Esophagus squamous epithelium (tissue), 5 donors: ENCODE measurements around the gene TBC1D14. TPM values are rescaled to one million over a fixed set of nuclear protein-coding genes. Genes with fewer than 3 reads are reported as not detected.

Experiments
- DNase-seq: peaks from one replicate; lab custom pipeline; 2025; lab: John Stamatoyannopoulos, UW
- H3K27ac ChIP-seq, 4 donors: fragments of 200-600 bp; sonication (generic); one replicate each; pipeline ENCODE4 v1.5.1; 2016 to 2019; ENCODE audit warnings: mild to moderate bottlenecking in 1 of 4
- H3K27me3 ChIP-seq, 4 donors: fragments of 200-600 bp; sonication (generic); 1 replicate in 3 of 4; 2 replicates in 1 of 4; pipeline versions ENCODE4 v1.5.1 to v1.6.0; 2017 to 2021; ENCODE audit warnings: antibody characterized with exemption in 1 of 4
- H3K36me3 ChIP-seq, 3 donors: fragments of 200-600 bp; sonication (generic); one replicate each; pipeline ENCODE4 v1.5.1; 2016 to 2019
- H3K4me1 ChIP-seq, 3 donors: fragments of 200-600 bp; sonication (generic); one replicate each; pipeline ENCODE4 v1.5.1; 2017 to 2019
- H3K4me3 ChIP-seq, 4 donors: fragments of 200-600 bp; sonication (generic); 1 replicate in 3 of 4; 2 replicates in 1 of 4; pipeline ENCODE4 v1.5.1; 2016 to 2019; ENCODE audit warnings: mild to moderate bottlenecking in 2 of 4, moderate library complexity in 1 of 4
- H3K9me3 ChIP-seq, 3 donors: fragments of 200-600 bp; sonication (generic); one replicate each; pipeline ENCODE4 v1.5.1; 2016 to 2019
- POLR2A ChIP-seq, 4 donors: fragments of 450-650 bp; IDR thresholded peaks; one replicate each; pipeline ENCODE4 v1.6.1; 2017; ENCODE audit warnings: antibody characterized with exemption in 4 of 4, mild to moderate bottlenecking in 4 of 4, moderate library complexity in 3 of 4
- WGBS, 2 donors: methylation state at CpG; one replicate each; pipeline ENCODE4 v1.1.5; 2018; 5-methylcytosine and 5-hydroxymethylcytosine counted together
- intact Hi-C: fragments of 100-400 bp; cut with DNase I; formaldehyde crosslinking; loops from one replicate; pipeline ENCODE4 v1.15.0; 2022
- total RNA-seq, 4 donors: library from RNA; depleted of rRNA; stranded (reverse); fragments of >200 nt; gene quantifications; one replicate each; pipeline ENCODE4 v1.1.0, GENCODE V29; 2016
- TF ChIP-seq, protein P1 (sequence below), 6 experiments: fragments of 450-650 bp in 4 of 6; fragments of 200-600 bp in 2 of 6; sonication (generic) in 2 of 6; IDR thresholded peaks; one replicate each; pipeline ENCODE4 v1.5.1; 2016 to 2019; ENCODE audit warnings: antibody characterized with exemption in 6 of 6, mild to moderate bottlenecking in 4 of 6, moderate library complexity in 4 of 6
- donor health status: DM: yes; HTN: yes; CAD: no.

Gene TBC1D14
- total RNA-seq, 4 donors from 2014 or later, result 28.2 to 50.4 (median 42.1) TPM

DNA sequence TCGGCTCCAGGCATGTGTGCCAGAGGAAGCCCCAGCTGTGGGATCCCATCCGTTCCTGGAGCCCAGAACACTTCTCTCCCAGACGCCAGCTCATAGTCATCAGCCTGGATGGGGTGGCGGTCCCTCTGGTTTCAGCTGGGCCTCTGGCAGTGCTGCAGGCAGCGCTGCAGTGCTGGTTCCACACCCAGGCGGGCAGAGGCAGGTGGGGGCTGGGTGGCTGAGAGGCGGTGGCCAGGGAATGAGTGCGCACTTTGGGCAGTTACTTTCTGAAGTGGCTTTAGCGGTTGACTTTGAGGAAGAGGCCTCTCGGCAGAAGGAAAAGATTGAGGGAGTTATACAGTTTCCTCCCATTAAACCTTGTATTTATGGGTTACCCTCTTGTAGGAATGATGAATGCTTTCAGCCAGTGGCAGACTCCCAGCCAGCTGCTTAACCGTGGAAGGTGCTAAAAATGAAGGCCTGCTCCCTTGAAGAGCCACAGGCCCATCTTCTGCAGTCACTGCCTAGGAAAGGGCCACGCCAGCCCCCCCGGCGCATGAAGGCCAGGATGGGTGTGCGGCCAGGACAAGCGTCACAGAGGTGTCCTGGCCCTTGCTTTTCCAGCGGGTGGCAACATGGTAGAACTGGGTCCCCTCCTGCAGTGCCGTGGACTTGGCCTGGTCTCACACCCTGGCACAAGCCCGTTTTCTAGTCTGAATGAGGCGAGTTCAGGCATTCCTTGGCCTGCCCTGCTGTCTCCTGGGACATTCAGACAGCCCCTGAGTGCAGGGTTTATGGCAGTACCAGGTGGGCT lies 143.5 kb downstream of the TBC1D14 start:
- TF ChIP-seq POLR2A (IDR thresholded peaks at IDR 0.05), result no peak
- TF ChIP-seq, protein P1, sequence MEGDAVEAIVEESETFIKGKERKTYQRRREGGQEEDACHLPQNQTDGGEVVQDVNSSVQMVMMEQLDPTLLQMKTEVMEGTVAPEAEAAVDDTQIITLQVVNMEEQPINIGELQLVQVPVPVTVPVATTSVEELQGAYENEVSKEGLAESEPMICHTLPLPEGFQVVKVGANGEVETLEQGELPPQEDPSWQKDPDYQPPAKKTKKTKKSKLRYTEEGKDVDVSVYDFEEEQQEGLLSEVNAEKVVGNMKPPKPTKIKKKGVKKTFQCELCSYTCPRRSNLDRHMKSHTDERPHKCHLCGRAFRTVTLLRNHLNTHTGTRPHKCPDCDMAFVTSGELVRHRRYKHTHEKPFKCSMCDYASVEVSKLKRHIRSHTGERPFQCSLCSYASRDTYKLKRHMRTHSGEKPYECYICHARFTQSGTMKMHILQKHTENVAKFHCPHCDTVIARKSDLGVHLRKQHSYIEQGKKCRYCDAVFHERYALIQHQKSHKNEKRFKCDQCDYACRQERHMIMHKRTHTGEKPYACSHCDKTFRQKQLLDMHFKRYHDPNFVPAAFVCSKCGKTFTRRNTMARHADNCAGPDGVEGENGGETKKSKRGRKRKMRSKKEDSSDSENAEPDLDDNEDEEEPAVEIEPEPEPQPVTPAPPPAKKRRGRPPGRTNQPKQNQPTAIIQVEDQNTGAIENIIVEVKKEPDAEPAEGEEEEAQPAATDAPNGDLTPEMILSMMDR (IDR thresholded peaks at IDR 0.05), result no peak
- Histone ChIP-seq H3K27ac (peak overlapping the region in 1 of 4 donors; percentile 13), H3K36me3 (peaks cover 5 to 77% (median 21%) of the 10 kb centered on the region in 3 donors), H3K4me3 (no peak overlapping the region), H3K9me3 (no peaks in the 10 kb centered on the region), H3K4me1 (peaks cover 0 to 41% (median 4%) of the 10 kb centered on the region in 3 donors), H3K27me3 (no peaks in the 10 kb centered on the region)
- no peak for DNase-seq
- intact Hi-C loops, result no loop called here
- 70 to 73% methylated on average over 9 to 14 of the region's 20 CpGs for WGBS, 2 donors

DNA sequence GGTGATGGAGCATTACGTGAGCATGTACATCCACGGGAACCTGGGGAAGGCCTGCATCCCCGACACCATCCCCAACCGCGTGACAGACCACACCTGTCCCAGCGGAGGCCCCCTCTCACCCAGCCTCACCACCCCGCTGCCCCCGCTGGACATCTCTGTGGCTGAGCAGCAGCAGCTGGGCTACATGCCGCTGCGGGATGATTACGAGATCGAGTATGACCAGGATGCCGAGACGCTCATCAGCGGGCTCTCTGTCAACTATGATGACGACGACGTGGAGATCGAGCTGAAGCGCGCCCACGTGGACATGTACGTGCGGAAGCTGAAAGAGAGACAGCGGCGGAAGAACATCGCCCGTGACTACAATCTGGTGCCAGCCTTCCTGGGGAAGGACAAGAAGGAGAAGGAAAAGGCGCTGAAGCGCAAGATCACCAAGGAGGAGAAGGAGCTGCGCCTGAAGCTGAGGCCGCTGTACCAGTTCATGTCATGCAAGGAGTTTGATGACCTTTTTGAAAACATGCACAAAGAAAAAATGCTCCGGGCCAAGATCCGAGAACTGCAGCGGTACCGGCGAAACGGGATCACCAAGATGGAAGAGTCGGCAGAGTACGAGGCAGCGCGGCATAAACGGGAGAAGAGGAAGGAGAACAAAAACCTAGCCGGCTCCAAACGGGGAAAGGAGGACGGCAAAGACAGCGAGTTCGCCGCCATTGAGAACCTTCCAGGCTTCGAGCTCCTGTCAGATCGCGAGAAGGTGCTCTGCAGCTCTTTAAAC lies 144.7 kb downstream of the TBC1D14 start:
- intact Hi-C loops, result no loop called here
- Histone ChIP-seq H3K4me3 (no peak overlapping the region), H3K27me3 (no peaks in the 10 kb centered on the region), H3K9me3 (no peaks in the 10 kb centered on the region), H3K27ac (no peak overlapping the region), H3K4me1 (peaks cover 0 to 40% (median 4%) of the 10 kb centered on the region in 3 donors), H3K36me3 (peaks cover 5 to 87% (median 25%) of the 10 kb centered on the region in 3 donors)
- 89 to 95% methylated on average over 46 of the region's 52 CpGs for WGBS, 2 donors
- no peak for DNase-seq
- TF ChIP-seq POLR2A (IDR thresholded peaks at IDR 0.05), result no peak
- TF ChIP-seq, protein P1 (IDR thresholded peaks at IDR 0.05), result no peak

- Histone ChIP-seq H3K36me3 (peaks cover 7 to 91% (median 34%) of the 10 kb centered on the region in 3 donors), H3K27me3 (no peaks in the 10 kb centered on the region), H3K4me3 (no peak overlapping the region), H3K9me3 (no peaks in the 10 kb centered on the region), H3K4me1 (peaks cover 0 to 36% (median 4%) of the 10 kb centered on the region in 3 donors), H3K27ac (peak overlapping the region in 1 of 4 donors; percentile 42)
- intact Hi-C loops, result no loop called here
- no peak for DNase-seq
- TF ChIP-seq POLR2A (IDR thresholded peaks at IDR 0.05), result no peak
- TF ChIP-seq, protein P1 (IDR thresholded peaks at IDR 0.05), result no peak
- 81 to 86% methylated on average over 12 to 18 of the region's 31 CpGs for WGBS, 2 donors
Observed at GRCh38 chr4:7055111-7055989, 145.7 kb downstream of the TBC1D14 start.

DNA sequence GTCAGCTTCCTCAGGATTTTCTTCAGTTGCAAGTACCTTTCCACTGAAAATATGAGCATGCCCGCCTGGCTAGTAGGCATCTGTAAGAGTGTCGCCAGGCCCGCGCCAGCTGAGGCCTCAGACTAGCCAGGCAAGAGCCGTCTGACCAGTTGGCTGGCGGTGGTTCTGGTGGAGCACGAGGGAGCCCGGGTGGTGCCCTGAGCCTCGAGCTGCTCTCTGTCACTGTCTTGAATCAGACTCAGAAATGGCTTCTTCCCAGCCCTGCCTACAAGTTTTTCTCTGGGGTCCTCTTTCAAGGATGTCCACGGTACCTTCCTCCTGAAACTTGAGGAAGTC lies 146.3 kb downstream of the TBC1D14 start:
- intact Hi-C loops, result no loop called here
- WGBS, 2 donors, result 81 to 82% methylated on average over 5 to 6 of the region's 10 CpGs
- Histone ChIP-seq H3K4me1 (peaks cover 0 to 37% (median 4%) of the 10 kb centered on the region in 3 donors), H3K4me3 (no peak overlapping the region), H3K27ac (no peak overlapping the region), H3K36me3 (peaks cover 13 to 91% (median 40%) of the 10 kb centered on the region in 3 donors), H3K9me3 (no peaks in the 10 kb centered on the region), H3K27me3 (no peaks in the 10 kb centered on the region)
- no peak for DNase-seq
- no peak for TF ChIP-seq POLR2A (IDR thresholded peaks at IDR 0.05)
- TF ChIP-seq, protein P1 (IDR thresholded peaks at IDR 0.05), result no peak
